ENCODE data around the gene HS3ST4. TPM values are rescaled to one million over a fixed set of nuclear protein-coding genes. Genes with fewer than 3 reads are reported as not detected.

HS3ST4 gene
- total and polyA plus RNA-seq, 10 of the 15 experiments (the other 5 are each of a cell fraction or from before 2014, with no cell fraction given) = 0.05 TPM; not detected in 9

DNA sequence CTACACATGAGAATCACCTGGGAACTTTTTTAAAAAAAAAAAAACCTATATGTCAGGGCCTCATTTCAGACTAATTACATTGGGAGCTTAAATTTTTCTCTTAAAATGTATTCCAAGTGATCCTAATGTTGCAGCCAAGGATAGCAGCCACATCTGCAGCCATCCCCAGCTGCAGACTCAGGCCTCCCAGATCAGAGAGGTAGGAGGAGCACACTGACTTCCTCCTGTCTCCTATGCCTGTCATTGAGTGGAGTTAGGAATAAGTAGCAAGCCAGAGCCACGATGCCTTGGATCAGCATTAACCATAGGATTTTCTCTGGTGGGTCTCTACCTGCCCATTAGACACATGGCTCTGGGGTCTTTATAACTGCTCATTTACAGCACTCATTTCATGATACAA, 463.5 kb downstream of the HS3ST4 start:
- POLR2A ChIA-PET = no interaction called here
- Histone ChIP-seq H2AFZ (ENCODE audit: control insufficient read depth, low read depth, low read length) (no peak overlapping the region), H3K27me3 (replicated peaks in 1 of 2; ENCODE audit: control insufficient read depth in 2 of 2, insufficient read depth in 2 of 2, low read length in 1 of 2) (no peaks in the 10 kb centered on the region), H3K79me2 (ENCODE audit: control insufficient read depth, insufficient read depth, low read length) (no peaks in the 10 kb centered on the region), H3K36me3 (ENCODE audit: control insufficient read depth in 2 of 2, insufficient read depth in 2 of 2, low read length in 1 of 2) (no peaks in the 10 kb centered on the region), H3K9ac (ENCODE audit: control insufficient read depth, insufficient read depth, low read length) (no peak overlapping the region), H3K4me1 (ENCODE audit: control insufficient read depth, insufficient read depth, low read length) (no peaks in the 10 kb centered on the region), H3K4me2 (ENCODE audit: control insufficient read depth, insufficient read depth) (no peak overlapping the region), H3K27ac (ENCODE audit: control insufficient read depth, insufficient read depth) (no peak overlapping the region), H3K4me3 (no peak overlapping the region), H4K20me1 (ENCODE audit: control insufficient read depth, insufficient read depth) (no peaks in the 10 kb centered on the region), H3K9me3 (replicated peaks; ENCODE audit: control insufficient read depth, insufficient read depth, low read length) (no peaks in the 10 kb centered on the region)
- RAD21 ChIA-PET (ENCODE audit: unreplicated experiment) = no interaction called here
- no peak for ATAC-seq
- SMC1A ChIA-PET (ENCODE audit: uncharacterized antibody, unreplicated experiment) = no interaction called here
- DNase-seq (ENCODE audit: low read depth, low spot score) = no peak
- intact Hi-C loops (cut with micrococcal nuclease; ENCODE audit: unreplicated experiment) = no loop called here
- FAIRE-seq = no peak
- BruUV-seq (replicated peaks) = no TSS peak
- in situ Hi-C loops (cut with MboI) = no loop called here
- TF ChIP-seq NBN (IDR thresholded peaks at IDR 0.05) (no peak), ZBTB33 (IDR thresholded peaks at IDR 0.05) (no peak), BCL3 (IDR thresholded peaks at IDR 0.05; ENCODE audit: borderline replicate concordance, insufficient read depth, low read depth, low read length, poor library complexity, severe bottlenecking) (no peak), RFX5 (IDR thresholded peaks at IDR 0.05; ENCODE audit: low read depth, low read length) (no peak), PAX8 (IDR thresholded peaks at IDR 0.05) (no peak), ZSCAN29 (IDR thresholded peaks at IDR 0.05) (no peak), CEBPB (IDR thresholded peaks at IDR 0.05; ENCODE audit: borderline replicate concordance in 1 of 2, low read depth in 2 of 2, low read length in 2 of 2) (no peak), SMARCA5 (IDR thresholded peaks at IDR 0.05) (no peak)
- TF ChIP-seq, protein P1, sequence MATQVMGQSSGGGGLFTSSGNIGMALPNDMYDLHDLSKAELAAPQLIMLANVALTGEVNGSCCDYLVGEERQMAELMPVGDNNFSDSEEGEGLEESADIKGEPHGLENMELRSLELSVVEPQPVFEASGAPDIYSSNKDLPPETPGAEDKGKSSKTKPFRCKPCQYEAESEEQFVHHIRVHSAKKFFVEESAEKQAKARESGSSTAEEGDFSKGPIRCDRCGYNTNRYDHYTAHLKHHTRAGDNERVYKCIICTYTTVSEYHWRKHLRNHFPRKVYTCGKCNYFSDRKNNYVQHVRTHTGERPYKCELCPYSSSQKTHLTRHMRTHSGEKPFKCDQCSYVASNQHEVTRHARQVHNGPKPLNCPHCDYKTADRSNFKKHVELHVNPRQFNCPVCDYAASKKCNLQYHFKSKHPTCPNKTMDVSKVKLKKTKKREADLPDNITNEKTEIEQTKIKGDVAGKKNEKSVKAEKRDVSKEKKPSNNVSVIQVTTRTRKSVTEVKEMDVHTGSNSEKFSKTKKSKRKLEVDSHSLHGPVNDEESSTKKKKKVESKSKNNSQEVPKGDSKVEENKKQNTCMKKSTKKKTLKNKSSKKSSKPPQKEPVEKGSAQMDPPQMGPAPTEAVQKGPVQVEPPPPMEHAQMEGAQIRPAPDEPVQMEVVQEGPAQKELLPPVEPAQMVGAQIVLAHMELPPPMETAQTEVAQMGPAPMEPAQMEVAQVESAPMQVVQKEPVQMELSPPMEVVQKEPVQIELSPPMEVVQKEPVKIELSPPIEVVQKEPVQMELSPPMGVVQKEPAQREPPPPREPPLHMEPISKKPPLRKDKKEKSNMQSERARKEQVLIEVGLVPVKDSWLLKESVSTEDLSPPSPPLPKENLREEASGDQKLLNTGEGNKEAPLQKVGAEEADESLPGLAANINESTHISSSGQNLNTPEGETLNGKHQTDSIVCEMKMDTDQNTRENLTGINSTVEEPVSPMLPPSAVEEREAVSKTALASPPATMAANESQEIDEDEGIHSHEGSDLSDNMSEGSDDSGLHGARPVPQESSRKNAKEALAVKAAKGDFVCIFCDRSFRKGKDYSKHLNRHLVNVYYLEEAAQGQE (IDR thresholded peaks at IDR 0.05; ENCODE audit: low read depth, low read length) = no peak
- CTCF ChIA-PET = no interaction called here
- WGBS (ENCODE audit: insufficient coverage, insufficient replicate concordance, low lambda C conversion rate, missing lambda C conversion rate) = 15% methylated on average over 1 of the region's 1 CpG

Data from GM12878 (cell line).